ENCODE results near the gene ANKH. TPM values are rescaled to one million over a fixed set of nuclear protein-coding genes. Genes with fewer than 3 reads are reported as not detected.

Gene ANKH
- total and polyA plus RNA-seq, 10 of the 15 experiments (the other 5 are each of a cell fraction or from before 2014, with no cell fraction given) = 2.1 to 43.9 (median 14.4) TPM

- H3K4me3 ChIP-seq = no peak overlapping the region
- no peaks in the 10 kb centered on the region; the same call in 1 of the 2 replicates for H4K20me1 ChIP-seq (ENCODE audit: control insufficient read depth, insufficient read depth)
- 70% methylated on average over 10 of the region's 13 CpGs for WGBS (ENCODE audit: insufficient coverage, insufficient replicate concordance, low lambda C conversion rate, missing lambda C conversion rate)
- H3K36me3 ChIP-seq (ENCODE audit: control insufficient read depth in 2 of 2, insufficient read depth in 2 of 2, low read length in 1 of 2) = peaks cover 25 to 47% of the 10 kb centered on the region in 2 experiments
- TF ChIP-seq LARP7 (IDR thresholded peaks at IDR 0.05) (no peak), NFYA (IDR thresholded peaks at IDR 0.05; ENCODE audit: borderline replicate concordance, low read depth, low read length) (no peak), ZNF217 (IDR thresholded peaks at IDR 0.05) (no peak), ZNF24 (IDR thresholded peaks at IDR 0.05) (no peak), ETV6 (conservative IDR thresholded peaks at IDR 0.05 in 1 of 2, IDR thresholded peaks at IDR 0.05 in 1 of 2; ENCODE audit: borderline replicate concordance in 1 of 2, low read depth in 1 of 2) (no peak), HDGF (IDR thresholded peaks at IDR 0.05) (no peak), PML (IDR thresholded peaks at IDR 0.05; ENCODE audit: low read length) (no peak), RUNX3 (IDR thresholded peaks at IDR 0.05; ENCODE audit: low read length) (no peak), RBBP5 (conservative IDR thresholded peaks at IDR 0.05) (no peak), YBX1 (IDR thresholded peaks at IDR 0.05) (no peak), KAT2A (conservative IDR thresholded peaks at IDR 0.05; ENCODE audit: control insufficient read depth, low read depth, low read length) (no peak), USF2 (IDR thresholded peaks at IDR 0.05; ENCODE audit: borderline replicate concordance, low read depth, low read length) (no peak), POU2F2 (IDR thresholded peaks at IDR 0.05; ENCODE audit: borderline replicate concordance, low read depth, low read length) (no peak), USF1 (IDR thresholded peaks at IDR 0.05; ENCODE audit: borderline replicate concordance, extremely low read length, insufficient read depth, low read depth, low read length) (no peak)
- H3K9me3 ChIP-seq (replicated peaks; ENCODE audit: control insufficient read depth, insufficient read depth, low read length) = no peaks in the 10 kb centered on the region
- DNase-seq (ENCODE audit: low read depth, low spot score) (no peak), FAIRE-seq (no peak), ATAC-seq (no peak)
- ChIA-PET CTCF (interaction anchor here (1.3 kb wide), 1 partner anchor 15 kb away, joined by 3 read pairs; no protein-coding TSS in a partner anchor), RAD21 (ENCODE audit: unreplicated experiment) (no interaction called here), SMC1A (ENCODE audit: uncharacterized antibody, unreplicated experiment) (interaction anchor here (0.9 kb wide), 1 partner anchor 14 kb away, joined by 3 read pairs; no protein-coding TSS in a partner anchor), POLR2A (no interaction called here)
- H3K4me1 ChIP-seq (ENCODE audit: control insufficient read depth, insufficient read depth, low read length) = no peaks in the 10 kb centered on the region
- intact Hi-C loops (cut with micrococcal nuclease; ENCODE audit: unreplicated experiment) = no loop called here
- H3K27me3 ChIP-seq (replicated peaks in 1 of 2; ENCODE audit: control insufficient read depth in 2 of 2, insufficient read depth in 2 of 2, low read length in 1 of 2) = no peaks in the 10 kb centered on the region
- no peaks in the 10 kb centered on the region; the same call in 1 of the 2 replicates for H3K79me2 ChIP-seq (ENCODE audit: control insufficient read depth, insufficient read depth, low read length)
- no peak overlapping the region for H3K27ac ChIP-seq (ENCODE audit: control insufficient read depth, insufficient read depth)
- H3K9ac ChIP-seq (ENCODE audit: control insufficient read depth, insufficient read depth, low read length) = no peak overlapping the region
- no peak overlapping the region for H3K4me2 ChIP-seq (ENCODE audit: control insufficient read depth, insufficient read depth)
- in situ Hi-C loops (cut with MboI) = loop anchor here (25.0 kb wide), 1 partner anchor 1762 kb away; the partner anchor contains the start of gene ZNF622
- no TSS peak for BruUV-seq (replicated peaks)
- no peak overlapping the region for H2AFZ ChIP-seq (ENCODE audit: control insufficient read depth, low read depth, low read length)
Observed at GRCh38 chr5:14700478-14701436, 170.8 kb downstream of the ANKH start.

All from GM12878 (cell line).